ENCODE results near the gene NIT1. TPM values are rescaled to one million over a fixed set of nuclear protein-coding genes. Genes with fewer than 3 reads are reported as not detected.

NIT1 gene, protein sequence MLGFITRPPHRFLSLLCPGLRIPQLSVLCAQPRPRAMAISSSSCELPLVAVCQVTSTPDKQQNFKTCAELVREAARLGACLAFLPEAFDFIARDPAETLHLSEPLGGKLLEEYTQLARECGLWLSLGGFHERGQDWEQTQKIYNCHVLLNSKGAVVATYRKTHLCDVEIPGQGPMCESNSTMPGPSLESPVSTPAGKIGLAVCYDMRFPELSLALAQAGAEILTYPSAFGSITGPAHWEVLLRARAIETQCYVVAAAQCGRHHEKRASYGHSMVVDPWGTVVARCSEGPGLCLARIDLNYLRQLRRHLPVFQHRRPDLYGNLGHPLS
- 10 to 100 TPM; 45.3 to 57.5 (median 51.8) TPM for polyA plus RNA-seq (ENCODE audit: insufficient read length in 4 of 4)

- peak in 3 of 4 donors; percentile 79 to 82 (median 80) for DNase-seq (ENCODE audit: low read depth in 4 of 4, low spot score in 2 of 4)
Observed at GRCh38 chr1:161117759-161118581, at the start of gene NIT1, which contains the start of gene PFDN2. NIT1 (plus strand) TSS chr1:161118105; CDS start chr1:161118177, 72 bp downstream. PFDN2 (minus strand) TSS chr1:161118037; CDS start chr1:161118026, 11 bp downstream.

DNA sequence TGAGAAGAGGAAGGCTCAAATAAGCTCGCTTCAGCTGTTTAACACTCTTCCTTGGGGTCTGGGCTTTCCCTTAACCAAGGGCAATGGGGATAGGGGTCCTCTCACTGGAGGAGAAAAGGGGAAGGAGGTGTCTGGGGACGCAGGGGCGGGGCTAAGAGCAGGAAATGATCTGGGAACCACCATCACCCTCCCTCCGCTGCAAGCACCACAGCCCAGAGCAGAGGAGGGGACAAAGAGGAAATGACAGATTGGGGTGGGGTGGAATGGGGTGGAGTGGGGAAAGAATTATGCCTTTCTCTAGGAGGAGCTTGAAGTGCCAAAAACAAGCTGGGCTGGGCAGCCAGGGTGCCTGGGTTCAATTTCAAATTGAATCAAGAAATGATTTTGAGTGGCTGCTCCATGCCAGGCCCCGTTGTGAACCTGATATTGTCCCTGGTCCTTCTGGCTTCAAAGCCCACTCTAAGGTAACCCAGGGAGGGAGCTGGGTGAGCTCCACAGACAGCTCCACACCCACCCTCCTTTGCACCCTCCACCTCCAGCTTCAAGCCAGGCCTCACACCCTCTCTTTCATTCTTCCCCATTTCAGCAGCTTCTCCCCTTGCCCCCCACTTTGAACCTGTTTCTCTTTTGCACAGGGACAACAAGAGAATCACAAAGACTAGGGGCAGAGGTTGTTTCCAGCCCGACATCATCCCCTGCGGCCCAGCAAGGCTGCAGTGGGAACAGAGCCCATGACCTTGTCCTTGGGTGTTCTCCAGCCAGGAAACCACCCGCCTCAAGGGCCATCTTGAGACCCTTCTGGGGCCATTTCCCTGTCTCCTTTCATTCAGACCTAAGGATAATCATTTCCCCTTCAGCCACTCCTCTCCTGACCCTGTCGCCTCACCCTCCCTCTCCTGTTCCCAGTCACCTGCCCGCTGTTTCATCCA, 49.3 kb upstream of the NIT1 start:
- DNase-seq (ENCODE audit: low read depth in 4 of 4, low spot score in 2 of 4): no peak

DNA sequence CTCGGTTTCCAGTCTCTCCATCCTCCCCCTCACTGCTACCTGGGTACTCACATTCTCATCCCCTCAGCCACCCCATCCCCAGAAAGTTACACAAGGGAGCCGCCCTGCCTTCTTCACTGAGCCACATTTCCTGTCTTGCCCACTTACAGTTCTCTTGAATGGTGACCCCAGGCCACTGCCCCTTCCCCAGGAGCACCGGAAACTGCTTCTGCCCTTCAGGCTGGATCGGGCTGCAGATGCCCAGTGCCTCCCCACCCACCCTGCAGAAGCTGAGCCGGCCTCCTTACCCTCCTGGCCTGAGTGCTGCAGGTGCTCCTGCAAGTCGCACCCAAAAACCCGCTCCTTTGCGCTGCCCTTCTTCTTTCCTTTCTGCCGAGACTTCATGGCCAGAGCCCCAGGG, 48.7 kb upstream of the NIT1 start:
- DNase-seq (ENCODE audit: low read depth in 4 of 4, low spot score in 2 of 4): no peak

DNA sequence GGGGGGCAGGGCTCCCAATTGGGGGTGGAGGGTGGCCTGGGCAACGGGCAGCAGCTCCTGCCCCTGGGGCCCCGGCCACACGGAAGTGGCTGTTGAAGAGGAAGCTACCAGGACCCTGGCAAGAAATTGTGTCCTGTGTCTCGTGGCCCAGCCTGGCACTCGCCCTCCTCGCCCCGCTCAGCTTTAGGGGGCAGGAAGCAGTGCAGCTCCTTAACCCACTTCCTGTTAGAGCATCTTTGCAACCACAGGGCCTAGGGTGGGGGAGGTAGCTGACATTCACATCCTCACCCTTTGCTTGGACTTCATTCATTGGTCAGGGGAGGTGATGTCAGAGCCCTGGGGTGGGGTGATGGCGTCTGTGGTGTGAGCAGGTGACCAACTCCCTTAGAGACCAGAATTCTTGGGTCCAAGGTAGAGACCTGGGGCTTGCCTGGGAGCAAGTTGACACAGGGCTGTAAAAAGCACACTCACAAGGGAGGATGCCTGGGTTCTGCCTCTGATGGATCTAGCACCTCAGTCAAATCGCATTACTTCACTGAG, 48.1 kb upstream of the NIT1 start, which contains the start of gene ARHGAP30:
TSS of gene ARHGAP30 (minus strand) at position 161 of the 540 bp plus-strand sequence. CDS start 267 bp downstream, outside the sequence.
- no peak for DNase-seq (ENCODE audit: low read depth in 4 of 4, low spot score in 2 of 4)

GRCh38 chr1:161070761-161071160, 47.1 kb upstream of the NIT1 start:
- no peak for DNase-seq (ENCODE audit: low read depth in 4 of 4, low spot score in 2 of 4)

DNA sequence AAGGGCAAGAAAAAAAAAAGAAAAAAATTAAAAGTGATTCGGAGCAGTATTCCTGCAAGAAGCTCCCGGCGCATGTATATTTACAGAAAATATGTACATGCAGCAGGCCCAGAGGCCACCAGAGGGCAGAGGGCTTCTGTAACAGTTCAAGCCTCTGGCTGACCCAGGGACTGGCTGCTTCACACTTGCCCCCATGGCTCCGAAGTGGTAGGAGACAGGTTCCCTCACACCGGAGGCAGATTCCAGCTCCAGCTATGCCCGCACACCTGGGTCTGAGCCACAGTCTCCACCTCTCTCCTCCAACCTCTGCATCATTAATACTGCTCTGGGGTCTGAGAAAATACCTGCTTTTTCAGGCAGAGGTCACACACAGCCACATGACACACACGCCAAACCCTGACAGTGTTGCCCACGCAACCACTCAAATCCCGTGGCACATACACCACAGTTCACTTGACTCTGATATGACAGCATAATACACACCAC, 46.0 kb upstream of the NIT1 start:
- no peak for DNase-seq (ENCODE audit: low read depth in 4 of 4, low spot score in 2 of 4)

- no peak for DNase-seq (ENCODE audit: low read depth in 4 of 4, low spot score in 2 of 4)
Observed at GRCh38 chr1:161072751-161073449, 45.0 kb upstream of the NIT1 start.

GRCh38 chr1:161073474-161074121, 44.3 kb upstream of the NIT1 start:
- DNase-seq (ENCODE audit: low read depth in 4 of 4, low spot score in 2 of 4): no peak

- DNase-seq (ENCODE audit: low read depth in 4 of 4, low spot score in 2 of 4): no peak
Observed at GRCh38 chr1:161074676-161075368, 43.1 kb upstream of the NIT1 start.

GRCh38 chr1:161076410-161076809, 41.5 kb upstream of the NIT1 start:
- DNase-seq (ENCODE audit: low read depth in 4 of 4, low spot score in 2 of 4): no peak

DNA sequence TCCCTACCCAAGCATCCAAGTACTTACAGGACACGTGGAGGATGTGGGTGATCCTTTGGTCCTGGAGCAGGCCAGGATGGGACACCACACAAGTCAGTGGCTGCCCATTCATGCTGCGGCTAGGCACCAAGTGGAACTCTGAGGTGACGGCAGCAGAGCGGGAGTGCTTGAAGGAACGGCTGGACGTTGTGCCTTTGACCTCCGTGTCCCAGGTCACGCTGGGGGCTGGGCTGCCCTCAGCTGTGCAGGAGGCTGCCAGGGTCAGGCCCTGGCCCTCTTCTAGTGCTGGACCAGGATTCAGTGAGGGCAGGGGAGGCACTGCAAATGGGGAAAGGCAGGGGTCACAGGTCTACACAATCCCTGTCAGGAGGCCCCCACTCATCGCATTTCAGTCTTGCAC, 40.5 kb upstream of the NIT1 start:
- no peak for DNase-seq (ENCODE audit: low read depth in 4 of 4, low spot score in 2 of 4)

GRCh38 chr1:161079436-161080110, 38.3 kb upstream of the NIT1 start:
- no peak for DNase-seq (ENCODE audit: low read depth in 4 of 4, low spot score in 2 of 4)

DNA sequence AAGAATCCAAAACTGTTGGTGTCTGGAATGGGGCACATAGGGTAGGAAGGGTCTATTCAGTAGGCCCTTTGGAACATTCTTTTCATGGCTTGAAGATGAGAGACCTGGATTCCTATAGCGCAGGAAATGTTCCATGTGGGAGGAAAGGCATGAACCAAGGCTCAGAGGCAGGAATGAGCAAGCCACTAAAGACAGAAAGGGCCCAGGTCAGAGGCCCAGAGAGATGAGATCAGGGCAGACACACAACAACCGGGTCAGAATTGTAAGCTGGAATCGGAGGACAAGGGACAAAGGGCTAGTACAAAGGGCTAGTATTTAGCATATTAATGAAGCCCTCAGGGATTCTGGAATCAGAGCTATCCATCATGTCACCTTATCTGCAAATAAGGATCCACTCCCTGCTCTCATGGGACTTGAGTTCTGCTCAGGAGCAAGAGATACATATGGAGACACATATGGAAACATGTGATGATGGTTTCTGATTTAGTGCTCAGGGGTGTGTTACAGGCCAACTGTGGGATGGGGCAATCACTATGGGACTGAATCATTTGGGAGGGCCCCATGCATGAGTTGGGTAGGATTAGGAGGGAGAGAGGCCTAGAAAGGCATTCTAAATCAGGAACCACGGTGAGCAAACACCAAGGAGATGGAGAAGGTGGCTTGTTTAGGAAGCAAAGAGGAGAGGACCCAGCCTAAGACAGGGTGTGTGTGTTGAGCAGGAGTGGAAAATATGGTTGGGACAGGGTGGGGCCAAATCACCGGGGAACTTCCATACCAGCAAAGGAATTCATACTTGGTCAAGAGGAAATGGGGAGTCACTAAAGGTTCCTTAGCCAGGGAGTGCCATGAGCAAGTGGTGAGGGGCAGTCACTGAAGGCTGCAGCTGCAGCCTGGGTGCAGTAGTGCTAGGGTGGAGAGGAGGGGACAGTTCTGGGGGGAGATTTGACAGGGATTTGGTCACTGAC, 37.2 kb upstream of the NIT1 start:
- DNase-seq (ENCODE audit: low read depth in 4 of 4, low spot score in 2 of 4): no peak

DNA sequence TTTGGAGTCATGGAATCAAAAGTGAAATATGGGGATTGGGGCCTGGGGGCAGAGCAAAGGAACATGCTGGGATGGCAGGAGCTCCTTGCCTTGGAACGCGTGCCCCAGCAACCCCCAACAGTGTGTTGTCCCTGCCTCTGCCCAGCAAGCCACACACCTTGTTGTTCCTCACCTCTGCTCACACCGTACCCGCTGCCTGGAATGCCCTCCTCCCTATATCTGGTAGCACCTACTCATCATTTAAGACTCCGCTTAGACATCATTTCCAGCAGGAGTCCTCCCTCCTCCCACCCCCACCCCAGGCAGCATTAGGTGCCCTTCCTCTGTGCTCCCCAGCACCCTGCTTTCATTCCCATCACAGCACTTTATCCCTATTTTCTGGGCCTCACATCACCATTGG, 36.4 kb upstream of the NIT1 start:
- DNase-seq (ENCODE audit: low read depth in 4 of 4, low spot score in 2 of 4): no peak

DNA sequence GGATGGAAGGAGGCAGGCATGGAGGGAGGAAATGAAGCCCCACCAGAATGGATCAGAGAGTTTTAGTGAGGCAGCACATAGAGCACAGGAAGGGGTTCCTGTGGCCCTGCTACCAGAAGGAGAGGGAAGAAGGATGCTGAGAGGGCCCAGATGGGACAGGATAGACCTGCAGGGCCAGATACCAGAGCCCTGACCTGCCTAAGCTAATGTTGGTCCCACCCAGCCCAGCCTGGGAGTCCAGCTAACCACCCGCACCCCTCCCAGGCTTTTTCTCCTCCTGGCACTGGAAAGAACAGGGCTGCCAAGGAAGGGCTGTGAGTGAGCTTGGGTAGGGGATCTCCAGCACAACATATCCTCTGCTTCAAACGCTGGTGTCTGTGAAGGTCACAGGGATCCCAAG, 35.4 kb upstream of the NIT1 start:
- no peak for DNase-seq (ENCODE audit: low read depth in 4 of 4, low spot score in 2 of 4)

- no peak for DNase-seq (ENCODE audit: low read depth in 4 of 4, low spot score in 2 of 4)
Observed at GRCh38 chr1:161082996-161083747, 34.7 kb upstream of the NIT1 start.
